ENCODE data around the gene CIB4.
A peak's percentile ranks its signal among the peaks of the same experiment; 100 is the strongest.
"Not testable (repeated sequence)": the region's sequence is repeated elsewhere in the genome, so short reads cannot be mapped to it uniquely, and the experiment has no call there.

Gene CIB4

DNA sequence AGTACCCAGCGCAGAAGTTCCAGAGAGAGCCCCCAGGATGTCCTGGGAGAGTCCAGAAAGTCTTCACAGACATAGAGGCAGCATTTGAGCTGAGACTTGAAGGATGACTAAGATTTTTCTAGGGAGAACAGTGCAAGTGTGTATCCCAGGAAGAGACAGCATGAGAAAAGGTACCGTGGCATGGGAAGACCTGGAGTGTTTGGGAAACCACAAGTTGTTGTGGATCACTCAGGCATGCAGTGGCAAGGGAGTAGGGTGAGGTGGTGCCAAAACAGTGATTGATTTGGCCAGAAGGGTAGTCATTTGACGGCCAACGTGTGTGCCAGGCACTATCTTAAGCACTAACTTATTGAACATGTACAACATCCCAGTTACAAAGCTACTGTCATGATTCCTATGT lies 26.9 kb upstream of the CIB4 start:
- DNase-seq = no peak

DNA sequence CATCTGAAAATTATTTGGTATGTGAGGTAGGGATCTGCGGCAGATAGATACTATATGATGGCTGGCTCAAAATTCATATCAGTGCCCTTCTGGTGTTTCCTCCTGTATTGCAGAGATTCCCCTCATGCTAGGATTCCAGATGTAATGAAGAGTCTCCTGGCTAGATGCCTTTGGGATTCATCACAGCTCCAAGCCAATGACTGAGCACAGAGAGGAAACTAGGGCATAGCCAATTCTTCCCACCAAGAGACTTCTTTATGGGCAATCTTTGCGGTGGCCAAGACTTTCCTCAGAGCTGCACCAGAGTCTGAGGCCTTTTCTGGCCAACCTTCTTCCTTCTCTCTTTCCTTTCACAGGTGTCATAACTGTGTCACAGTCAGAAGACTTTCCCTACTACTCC lies 25.5 kb upstream of the CIB4 start:
- no peak for DNase-seq

DNA sequence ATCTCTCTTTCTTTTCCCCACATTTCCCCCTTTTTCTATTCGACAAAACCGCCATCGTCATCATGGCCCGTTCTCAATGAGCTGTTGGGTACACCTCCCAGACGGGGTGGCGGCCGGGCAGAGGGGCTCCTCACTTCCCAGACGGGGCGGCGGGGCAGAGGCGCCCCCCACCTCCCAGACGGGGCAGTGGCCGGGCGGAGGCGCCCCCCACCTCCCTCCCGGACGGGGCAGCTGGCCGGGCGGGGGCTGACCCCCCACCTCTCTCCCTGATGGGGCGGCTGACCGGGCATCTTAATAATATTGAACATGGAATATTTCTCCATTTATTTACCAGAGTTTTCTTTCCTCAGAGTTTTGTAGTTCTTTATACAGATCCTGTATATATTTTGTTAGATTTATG lies 24.1 kb upstream of the CIB4 start:
- DNase-seq = not testable (repeated sequence)

DNA sequence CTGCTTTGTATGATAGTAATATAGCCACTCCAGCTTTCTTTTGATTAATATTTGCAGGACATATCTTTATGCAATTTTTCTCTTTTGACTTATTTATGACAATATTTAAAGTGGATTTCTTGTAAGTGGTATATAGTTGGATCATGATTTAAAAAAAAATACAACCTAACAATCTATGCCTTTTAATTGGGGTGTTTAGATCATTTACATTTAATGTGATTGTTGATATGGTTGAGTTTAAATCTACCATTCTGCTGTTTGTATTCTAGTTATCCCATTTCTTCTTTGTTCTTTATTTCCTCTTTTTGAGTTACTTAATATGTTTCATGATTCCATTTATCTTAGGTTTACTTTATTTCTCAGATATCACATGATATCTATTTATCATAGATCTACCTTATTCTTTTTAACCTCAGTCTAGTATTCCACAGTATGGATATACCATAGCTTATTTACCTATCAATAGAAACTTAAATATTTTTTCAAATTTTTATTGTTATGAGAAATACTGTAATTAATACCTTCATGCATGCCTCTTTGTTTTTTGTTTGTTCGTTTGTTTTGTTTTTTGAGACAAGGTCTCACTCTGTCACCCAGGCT lies 19.3 kb upstream of the CIB4 start:
- DNase-seq = no peak

DNA sequence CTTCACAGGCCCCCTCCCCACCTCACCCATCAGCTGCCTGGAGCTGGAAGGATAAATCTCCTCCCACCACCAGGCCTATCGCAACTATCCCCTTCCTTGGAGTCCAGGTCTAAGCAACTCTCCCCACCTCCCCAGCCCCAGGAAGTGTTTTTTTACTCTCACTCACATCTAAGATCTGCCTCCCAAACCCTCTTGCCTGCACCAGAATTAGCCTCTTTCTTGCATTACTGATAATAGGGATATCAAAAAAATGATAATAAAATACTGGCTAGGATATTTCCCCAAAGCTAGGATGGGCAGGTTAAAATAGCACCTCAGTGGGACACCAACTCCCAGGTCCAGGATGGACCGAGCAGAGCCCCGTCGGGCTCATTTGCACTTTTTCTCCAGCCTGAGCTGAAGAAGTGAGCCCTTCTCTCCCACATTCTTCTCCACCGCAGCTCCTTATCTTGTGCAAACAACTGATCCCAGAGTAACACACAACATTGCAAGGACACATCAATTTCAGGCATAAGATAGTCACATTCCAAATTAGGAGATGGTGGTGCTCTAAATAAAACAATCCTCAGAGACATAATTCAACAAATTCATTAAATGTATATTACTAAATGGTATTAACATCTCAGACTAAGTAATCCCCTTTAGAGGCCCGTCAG lies 17.7 kb upstream of the CIB4 start:
- DNase-seq = no peak

DNA sequence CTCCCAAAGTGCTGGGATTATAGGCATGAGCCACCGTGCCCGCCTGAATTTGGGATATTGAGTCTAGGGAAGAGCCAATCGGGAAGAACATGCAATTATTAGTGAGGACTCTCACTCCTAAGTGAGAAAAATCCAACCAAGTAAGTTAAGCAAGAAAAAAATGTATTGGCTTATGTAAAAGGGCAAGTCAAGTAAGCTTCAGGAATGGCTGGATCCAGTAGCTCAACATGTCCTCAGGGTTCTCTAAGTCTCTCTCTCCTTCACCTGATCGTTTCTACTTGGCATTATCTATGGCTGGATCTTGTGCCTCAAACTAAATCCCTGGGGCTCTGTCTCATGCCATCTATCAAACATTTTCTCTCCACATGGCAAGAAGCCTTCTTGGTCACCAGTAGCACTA lies 16.1 kb upstream of the CIB4 start:
- no peak for DNase-seq

DNA sequence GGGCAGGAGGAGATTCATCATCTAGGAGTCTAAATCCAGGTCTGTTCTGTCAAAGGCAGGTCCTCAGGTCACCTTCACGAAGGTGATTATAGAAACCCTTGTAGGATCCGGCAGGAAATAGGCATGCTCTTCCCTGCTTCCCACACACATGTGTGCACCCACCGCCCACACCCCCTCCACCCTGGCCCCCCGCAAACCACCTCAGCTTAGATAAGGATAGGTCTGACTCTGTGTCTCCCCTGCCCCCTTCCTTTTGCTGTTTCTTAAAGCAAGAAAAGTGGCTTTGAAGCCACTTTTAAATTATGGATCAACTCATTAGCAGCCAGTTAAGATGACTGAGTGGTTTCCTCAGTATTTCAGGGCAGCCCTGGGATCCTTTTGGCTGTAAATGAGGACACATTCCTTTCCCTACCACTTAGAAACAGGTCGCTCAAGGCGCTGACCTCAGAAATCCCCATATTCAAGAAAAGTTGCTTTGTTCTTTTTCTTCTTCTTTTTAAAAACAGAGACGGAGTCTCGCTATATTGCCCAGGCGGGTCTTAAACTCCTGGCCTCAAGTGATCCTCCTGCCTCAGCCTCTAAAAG lies 14.5 kb upstream of the CIB4 start:
- DNase-seq = no peak

DNA sequence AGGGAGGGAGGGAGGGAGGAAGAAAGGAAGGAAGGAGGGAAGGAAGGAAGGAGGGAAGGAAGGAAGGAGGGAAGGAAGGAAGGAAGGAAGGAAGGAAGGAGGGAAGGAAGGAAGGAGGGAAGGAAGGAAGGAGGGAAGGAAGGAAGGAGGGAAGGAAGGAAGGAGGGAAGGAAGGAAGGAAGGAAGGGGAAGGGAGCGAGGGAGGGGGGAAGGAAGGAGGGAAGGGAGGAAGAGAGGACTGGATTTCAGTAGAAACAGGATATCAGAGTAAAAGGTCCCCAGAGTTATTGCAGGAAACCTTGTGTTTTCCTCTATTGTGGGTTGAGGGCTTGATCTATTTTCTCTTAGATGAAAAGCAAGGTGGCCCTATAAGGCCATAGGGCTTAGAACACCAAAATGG lies 14.0 kb upstream of the CIB4 start:
- DNase-seq = not testable (repeated sequence)

DNA sequence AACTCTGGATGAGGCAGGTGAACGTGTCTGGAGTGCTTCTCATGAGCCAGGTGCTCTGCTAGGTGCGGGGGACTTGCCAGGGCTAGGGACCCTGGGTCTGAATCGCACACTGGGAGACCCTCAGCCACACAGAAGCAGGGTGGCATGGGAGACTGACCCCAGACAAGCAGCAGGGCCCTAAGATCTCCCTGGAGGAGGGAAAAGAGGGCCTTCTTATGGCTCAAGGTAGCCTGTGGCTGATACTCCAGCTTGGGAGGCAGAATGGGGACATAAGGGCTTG lies 12.8 kb upstream of the CIB4 start:
- no peak for DNase-seq

DNA sequence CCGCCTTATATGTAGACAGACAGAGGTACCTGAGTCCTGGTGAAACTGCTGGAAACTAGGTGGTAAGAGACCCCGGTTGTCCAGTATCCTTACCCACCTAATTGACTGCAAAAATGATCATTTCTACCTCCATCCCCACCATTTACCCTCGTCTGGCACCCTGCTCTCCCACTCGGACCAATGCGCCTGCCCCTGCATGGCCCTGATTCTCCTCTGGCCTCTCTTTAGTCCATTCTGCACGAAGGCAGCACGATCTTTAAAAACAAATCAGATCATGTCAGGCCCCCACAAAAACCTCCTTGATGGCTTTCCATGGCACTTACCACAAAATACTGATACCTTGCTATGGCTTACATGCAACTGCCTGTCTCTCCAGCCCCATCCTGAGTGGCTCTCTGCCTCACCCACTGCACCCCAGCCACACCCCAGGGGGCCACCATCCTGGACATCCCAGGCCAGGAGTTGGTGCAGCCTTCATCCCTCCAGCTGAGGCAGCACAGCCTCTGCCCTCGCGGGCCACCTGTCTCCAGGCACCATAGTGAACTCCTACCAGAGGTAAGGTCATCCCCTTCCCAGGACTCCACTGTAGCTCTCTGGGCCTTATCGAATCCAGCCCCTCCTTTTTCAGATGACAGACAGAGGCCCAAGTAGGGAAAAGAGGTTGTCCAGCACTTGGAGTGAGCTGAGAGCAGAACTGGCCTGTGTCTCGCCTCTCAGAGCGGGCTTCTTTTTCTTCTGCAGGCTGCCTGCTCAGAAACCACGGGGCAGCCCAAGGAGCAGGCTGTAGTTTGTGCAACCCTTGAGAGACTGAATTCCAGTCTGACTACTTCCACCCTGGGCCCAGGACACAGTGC lies 12.3 kb upstream of the CIB4 start:
- no peak for DNase-seq

DNA sequence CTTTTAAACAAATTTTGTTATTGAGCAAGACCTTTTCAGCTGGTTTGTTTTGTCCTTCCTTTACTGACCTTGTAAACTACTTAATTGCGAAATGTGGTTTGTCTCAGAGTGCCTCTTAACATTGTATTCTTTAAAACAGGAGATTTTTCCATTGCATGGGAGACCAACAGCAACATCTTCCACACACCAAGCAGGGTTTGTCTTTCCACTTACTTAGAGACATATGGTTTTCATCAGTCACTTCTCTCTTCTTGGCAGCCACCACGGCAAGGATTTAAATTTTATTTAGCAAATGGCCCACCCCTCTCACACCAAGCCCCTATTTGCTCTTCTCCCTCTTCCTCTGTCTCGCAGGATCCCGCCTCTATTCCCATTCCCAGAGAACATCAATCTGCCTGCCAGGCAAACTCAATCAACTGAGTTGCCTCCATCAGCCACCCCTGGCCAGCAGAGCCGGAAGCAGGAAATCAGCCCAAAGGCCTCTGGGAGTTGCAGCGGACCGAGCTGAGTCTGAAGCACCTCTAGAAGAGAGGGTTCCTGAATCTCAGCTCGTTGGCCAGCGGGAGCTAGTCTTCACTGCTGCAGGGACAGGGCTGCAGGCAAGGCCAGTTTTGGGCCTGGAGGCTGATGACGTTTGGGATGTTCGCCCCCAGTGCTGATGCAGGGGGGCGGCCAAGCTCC lies 11.3 kb upstream of the CIB4 start:
- DNase-seq = peak; percentile 28

DNA sequence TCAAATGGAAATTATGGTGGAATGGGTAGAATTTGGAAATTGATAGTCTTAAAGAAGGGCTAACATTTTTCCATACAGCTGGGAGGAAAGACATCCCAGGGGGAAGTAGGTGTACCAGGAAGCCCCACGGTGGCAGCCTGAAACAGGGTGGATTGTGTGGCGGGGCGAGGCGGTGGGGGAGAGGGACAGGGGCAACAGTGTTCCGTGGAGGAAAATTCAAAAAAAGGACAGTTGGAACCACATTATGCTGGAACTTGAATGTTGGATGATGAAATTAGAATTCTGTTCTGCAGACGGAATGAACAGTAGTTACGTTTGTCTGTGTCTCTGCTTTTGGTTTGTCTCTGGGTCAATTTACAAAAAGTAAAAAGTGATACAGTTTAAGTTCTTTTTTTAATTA lies 10.6 kb upstream of the CIB4 start:
- no peak for DNase-seq

DNA sequence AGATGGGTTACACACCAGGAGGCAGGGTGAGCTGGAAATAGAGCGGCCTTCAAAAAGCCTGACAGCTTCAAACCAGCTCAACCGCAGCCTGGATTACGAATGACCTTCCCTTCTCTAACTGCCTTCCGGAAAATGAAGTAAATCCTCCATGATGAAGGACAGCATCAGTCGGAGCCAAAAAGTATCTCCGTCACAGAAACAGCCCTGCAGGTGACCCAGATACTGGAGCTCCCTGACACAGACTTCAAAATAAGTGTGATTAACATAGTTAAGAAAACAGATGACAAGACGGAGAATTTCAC lies 10.3 kb upstream of the CIB4 start:
- no peak for DNase-seq

DNA sequence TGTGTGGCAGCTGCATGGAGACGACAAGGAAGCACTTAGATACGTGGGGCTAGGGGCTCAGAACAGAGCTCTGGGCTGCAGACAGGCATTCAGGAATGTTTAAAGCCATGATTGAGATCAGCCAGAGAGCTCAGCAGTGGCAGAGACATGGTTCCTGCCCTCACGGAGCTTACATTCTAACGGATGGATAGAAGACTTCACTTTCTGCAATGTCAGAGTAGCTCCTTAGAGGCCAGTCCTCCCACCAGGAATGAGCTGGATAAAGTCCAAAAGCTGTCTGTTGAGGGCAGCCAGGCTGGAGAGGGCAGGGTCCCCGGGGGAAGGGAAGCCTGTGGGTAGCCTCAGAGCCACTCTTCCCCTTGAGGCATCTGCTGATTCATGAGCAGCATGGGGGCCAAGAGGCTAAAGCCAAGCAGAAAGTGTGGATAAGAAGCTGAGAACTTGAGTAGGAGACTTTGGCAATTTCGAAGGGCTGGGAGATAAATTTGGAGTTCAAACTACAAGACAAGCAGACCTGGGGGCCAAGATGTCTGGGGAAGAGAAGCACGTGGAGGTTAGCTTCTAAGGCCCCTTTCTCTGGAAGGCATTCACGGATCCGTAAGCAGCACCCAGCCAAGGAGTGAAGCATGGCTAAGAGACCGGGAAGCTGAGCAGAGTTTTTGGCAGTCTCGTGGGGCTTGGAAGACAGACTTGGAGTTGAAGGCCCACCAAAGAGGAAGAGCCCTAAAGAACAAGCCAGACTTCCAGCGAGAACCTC lies 9.7 kb upstream of the CIB4 start:
- DNase-seq = no peak

DNA sequence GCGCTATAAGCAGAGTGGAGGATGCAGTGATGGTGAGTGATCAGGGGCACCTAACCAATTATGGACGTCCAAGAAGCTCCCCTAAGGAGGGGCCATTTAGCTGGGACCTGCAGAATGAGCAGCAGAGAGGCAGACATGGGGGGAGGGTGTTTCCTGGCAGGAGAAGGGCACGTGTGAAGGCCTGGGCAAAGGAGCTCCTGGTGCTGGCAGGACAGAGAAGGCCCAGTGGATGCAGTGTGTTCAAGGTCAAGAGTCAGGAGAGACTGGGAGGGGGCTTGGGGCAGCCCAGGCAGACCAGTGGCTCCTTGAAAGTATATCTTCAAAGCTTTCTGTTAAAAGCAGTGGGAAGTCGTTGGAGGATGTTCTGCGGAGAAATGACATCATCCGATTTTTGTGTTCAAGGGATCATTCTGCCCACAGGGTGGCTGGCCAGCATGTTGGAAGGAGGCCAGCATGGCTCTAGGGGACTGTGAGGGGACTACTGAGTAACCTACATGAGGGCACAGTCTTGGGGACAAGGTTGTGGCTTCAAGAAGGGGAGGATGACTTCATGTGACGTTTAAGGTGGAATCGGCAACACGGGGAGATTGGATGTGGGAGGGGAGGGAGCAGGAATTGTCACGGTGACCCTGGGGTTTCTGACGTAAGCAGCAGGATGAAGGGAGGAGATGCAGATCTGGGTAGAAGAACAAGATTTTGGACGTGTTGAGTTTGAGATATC lies 9.0 kb upstream of the CIB4 start:
- no peak for DNase-seq

DNA sequence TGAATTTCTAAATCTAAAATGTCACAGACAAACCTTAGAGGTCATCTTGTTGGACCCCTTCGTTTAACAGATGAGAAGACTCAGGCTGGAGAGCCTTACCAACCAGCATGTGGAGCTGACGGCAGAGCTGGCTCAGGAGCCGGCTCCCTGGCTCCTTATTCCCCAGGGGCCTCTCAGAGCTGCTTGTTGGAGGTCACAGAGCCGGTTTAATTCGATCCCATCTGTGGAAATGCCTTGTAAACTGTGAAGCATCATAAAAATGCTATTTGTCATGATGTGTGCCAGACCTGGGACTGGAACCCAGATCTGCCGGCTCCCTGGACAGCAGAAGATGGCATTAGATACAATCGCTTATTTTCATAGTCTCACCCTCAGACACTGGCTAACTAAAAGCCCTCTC lies 8.2 kb upstream of the CIB4 start:
- no peak for DNase-seq

DNA sequence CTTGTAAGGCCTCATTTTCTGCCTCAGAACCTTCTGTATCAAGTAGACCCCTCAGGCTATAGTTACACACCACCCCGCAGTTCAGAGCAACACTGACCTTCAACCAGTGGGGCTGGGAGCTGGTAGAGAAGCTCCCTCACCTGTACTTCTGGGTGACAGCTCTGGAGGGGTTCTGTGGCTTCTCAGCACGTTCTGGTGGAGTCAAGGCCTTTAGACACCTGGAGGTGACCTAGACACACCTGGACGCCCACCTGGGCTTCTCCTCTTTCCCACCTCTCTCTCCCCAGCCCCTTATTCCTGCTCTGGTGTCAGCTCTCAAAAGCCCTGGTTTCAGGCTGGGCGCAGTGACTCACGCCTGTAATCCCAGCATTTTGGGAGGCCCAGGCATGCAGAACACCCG lies 7.3 kb upstream of the CIB4 start:
- no peak for DNase-seq

DNA sequence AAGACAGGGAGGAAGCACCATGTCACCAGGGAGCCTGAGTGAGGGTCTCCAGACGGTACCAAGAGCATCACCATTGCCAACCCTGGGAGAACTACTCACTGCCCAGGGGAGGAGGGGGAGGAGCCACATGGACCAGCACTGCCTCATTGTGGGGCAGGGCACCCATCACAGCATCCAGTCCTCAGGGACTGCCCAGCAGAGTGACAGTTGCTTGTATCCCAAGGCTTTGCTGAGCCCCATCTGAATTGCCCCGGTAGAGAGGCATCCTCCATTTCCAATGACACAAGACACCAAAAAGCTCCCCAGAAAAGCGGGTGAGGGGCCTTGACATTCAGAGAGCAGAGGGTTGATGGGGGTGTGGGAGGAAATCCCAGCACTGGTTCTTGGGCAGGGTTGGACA lies 6.8 kb upstream of the CIB4 start:
- DNase-seq = no peak

DNA sequence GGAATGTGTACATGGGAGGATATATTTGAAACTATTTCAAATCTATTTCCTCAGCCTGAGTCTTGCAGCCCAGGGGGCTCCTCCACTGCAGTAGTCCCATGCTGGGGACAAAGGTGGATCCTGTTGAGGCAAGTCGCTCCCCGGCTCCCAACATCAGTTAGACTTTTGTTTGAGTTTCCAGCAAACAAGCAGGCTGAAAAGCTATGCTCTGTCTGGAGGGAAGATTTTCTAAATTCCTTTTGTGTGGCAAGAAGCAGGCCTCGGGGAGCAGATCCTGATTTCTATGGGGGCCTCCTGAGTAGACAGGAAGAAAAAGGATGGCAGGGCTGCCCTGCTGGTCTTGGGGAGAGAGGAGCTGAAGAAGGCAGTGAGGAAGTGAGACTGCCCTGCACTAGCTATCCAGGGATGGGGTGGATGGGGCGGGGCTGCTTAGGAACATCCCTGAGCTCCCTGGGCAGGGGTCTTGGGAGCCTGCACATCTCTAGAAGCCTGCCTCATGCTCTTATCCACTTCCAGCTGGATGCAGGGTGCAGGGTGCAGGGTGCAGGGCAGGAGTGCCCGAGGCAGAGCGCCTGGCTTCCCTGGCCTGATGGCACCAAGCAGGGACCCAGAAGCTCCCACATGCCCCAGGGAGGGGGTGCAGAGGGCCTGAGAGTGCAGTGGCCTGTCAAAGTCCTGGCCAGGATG lies 6.0 kb upstream of the CIB4 start:
- no peak for DNase-seq

DNA sequence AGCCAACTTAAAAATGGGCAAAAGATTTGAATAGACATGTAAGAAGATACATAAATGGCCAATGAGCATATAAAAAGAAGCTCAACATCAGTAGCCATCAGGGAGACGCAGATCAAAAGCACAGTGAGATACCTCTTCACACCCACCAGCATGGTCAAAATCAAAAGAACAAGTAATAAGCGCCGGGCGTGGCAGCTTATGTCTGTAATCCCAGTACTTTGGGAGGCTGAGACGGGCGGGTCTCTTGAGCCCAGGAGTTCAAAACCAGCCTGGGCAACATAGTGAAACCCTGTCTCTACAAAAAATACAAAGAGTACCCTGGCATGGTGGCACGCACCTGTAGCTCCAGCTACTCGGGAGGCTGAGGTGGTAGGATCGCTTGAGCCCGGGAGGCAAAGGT lies 4.6 kb upstream of the CIB4 start:
- DNase-seq = no peak

DNA sequence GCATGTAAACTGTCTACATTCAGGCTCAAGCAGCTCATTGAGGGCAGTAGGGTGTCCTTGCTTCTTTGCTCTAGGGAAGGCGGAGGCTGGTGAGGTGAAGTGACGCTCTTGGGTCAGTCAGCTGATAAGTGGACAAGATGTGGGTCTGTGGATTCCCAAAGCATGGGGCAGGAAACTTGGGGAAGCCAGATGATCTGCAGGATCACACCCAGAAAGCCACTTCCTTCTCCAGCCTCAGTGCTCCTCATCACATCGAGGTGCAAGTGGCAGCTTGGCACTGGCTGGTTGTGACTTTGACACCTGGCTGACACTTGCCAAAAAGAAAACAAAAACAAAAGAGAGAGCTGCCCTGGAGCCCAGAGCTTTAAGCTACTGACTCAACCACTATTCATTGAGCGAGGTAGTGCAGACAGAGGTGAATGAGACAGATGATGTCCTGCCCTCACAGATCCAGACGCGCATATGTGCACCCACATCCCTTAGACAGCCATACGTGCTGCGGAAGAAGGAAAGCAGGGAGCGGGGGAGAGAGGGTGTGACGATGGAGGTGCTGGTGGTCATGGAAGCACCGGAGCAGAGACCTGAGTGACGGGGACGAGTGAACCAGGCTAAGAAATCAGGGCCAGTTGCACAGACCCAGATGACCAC lies 3.1 kb upstream of the CIB4 start:
- no peak for DNase-seq

All from right kidney (tissue), 1 donor.